Measurements from ENCODE around the gene HIP1. TPM values are rescaled to one million over a fixed set of nuclear protein-coding genes. Genes with fewer than 3 reads are reported as not detected.

Gene HIP1
- total and polyA plus RNA-seq, 2 of the 4 experiments (the other 2 are of a cell fraction) = 6.8 to 10.0 TPM

- Histone ChIP-seq H3K9me1 (ENCODE audit: insufficient read depth, low read length) (peaks cover 3% of the 10 kb centered on the region; the same call in 1 of the 2 replicates), H3K14ac (replicated peaks; ENCODE audit: low read depth, low read length) (no peak overlapping the region), H2BK120ac (ENCODE audit: low read depth, low read length) (no peak overlapping the region), H3K4ac (ENCODE audit: low read depth, low read length) (no peak overlapping the region), H2AK5ac (ENCODE audit: low read depth, low read length) (peak overlapping the region; percentile 39; the same call in 1 of the 2 replicates), H3K27ac (ENCODE audit: insufficient read depth, low read length) (no peak overlapping the region), H4K20me1 (ENCODE audit: insufficient read depth, low read length) (no peaks in the 10 kb centered on the region), H3K9me3 (ENCODE audit: control insufficient read depth, insufficient read depth, low read length) (no peaks in the 10 kb centered on the region), H4K5ac (ENCODE audit: low read depth, low read length) (no peak overlapping the region), H2AFZ (replicated peaks; ENCODE audit: low read length, poor library complexity) (no peak overlapping the region), H3K23ac (ENCODE audit: low read depth, low read length) (no peak overlapping the region), H2BK15ac (ENCODE audit: low read depth, low read length) (no peak overlapping the region), H4K91ac (ENCODE audit: insufficient read depth, low read depth, low read length) (no peak overlapping the region), H3K27me3 (ENCODE audit: control insufficient read depth, insufficient read depth, low read length) (no peaks in the 10 kb centered on the region), H4K8ac (ENCODE audit: low read depth in 2 of 2, low read length in 2 of 2) (no peak overlapping the region), H2BK20ac (ENCODE audit: low read depth, low read length) (no peak overlapping the region), H3K4me1 (ENCODE audit: control insufficient read depth, insufficient read depth, low read length) (no peaks in the 10 kb centered on the region), H3K9ac (ENCODE audit: low read depth, low read length) (no peak overlapping the region), H2AK9ac (replicated peaks; ENCODE audit: low read depth, low read length, poor library complexity) (no peak overlapping the region), H2BK5ac (ENCODE audit: low read depth, low read length, poor library complexity, severe bottlenecking) (no peak overlapping the region), H3K36me3 (ENCODE audit: control insufficient read depth, insufficient read depth, low read length) (no peaks in the 10 kb centered on the region), H3K4me2 (ENCODE audit: low read depth, low read length) (no peak overlapping the region), H3K18ac (ENCODE audit: low read depth, low read length) (no peak overlapping the region), H3K4me3 (ENCODE audit: insufficient read depth, low read depth, low read length) (no peak overlapping the region), H3K79me1 (ENCODE audit: low read depth in 1 of 2, low read length in 2 of 2) (peaks cover 4 to 5% of the 10 kb centered on the region in 2 experiments; a peak in 2 of 4 replicates), H3K56ac (ENCODE audit: extremely low read depth, insufficient read depth, low read length) (no peak overlapping the region)
- ATAC-seq (ENCODE audit: low read depth) (no peak), DNase-seq (no peak)
- no peak for TF ChIP-seq RAD21 (IDR thresholded peaks at IDR 0.05; ENCODE audit: low read length)
- no peak for TF ChIP-seq USF2 (IDR thresholded peaks at IDR 0.05; ENCODE audit: low read depth, low read length)
- no peak for TF ChIP-seq MAFK (IDR thresholded peaks at IDR 0.05; ENCODE audit: low read depth, low read length)
- TF ChIP-seq BHLHE40 (IDR thresholded peaks at IDR 0.05; ENCODE audit: low read depth, low read length) = no peak
- no peak for TF ChIP-seq RFX5 (IDR thresholded peaks at IDR 0.05; ENCODE audit: low read depth, low read length)
- no peak for TF ChIP-seq CHD1 (IDR thresholded peaks at IDR 0.05; ENCODE audit: low read depth, low read length)
- no peak for TF ChIP-seq ELK1 (IDR thresholded peaks at IDR 0.05; ENCODE audit: borderline replicate concordance, low read depth, low read length)
- no peak for TF ChIP-seq MXI1 (IDR thresholded peaks at IDR 0.05; ENCODE audit: borderline replicate concordance, low read depth, low read length)
- TF ChIP-seq CTCF (conservative IDR thresholded peaks at IDR 0.05; ENCODE audit: low read depth, low read length) = no peak
- TF ChIP-seq CEBPB (IDR thresholded peaks at IDR 0.05; ENCODE audit: low read depth, low read length) = no peak
- no peak for TF ChIP-seq NFE2L2 (IDR thresholded peaks at IDR 0.05; ENCODE audit: low read depth, low read length)
- TF ChIP-seq POLR2A (IDR thresholded peaks at IDR 0.05; ENCODE audit: low read depth, low read length) = no peak
- no peak for TF ChIP-seq SMC3 (IDR thresholded peaks at IDR 0.05; ENCODE audit: low read depth, low read length)
- no peak for TF ChIP-seq FOS (IDR thresholded peaks at IDR 0.05; ENCODE audit: low read depth, low read length)
- TF ChIP-seq RCOR1 (IDR thresholded peaks at IDR 0.05; ENCODE audit: insufficient replicate concordance, low read length) = no peak
- no peak for TF ChIP-seq MAZ (IDR thresholded peaks at IDR 0.05; ENCODE audit: borderline replicate concordance, low read depth, low read length)
- in situ Hi-C loops (cut with MboI; ENCODE audit: low sequenced_read_pairs) (no loop called here), dilution Hi-C loops (cut with HindIII; ENCODE audit: low sequenced_read_pairs, unreplicated experiment) (no loop called here), intact Hi-C loops (cut with micrococcal nuclease) (no loop called here)
- ChIA-PET CTCF (no interaction called here), POLR2A (ENCODE audit: unreplicated experiment) (no interaction called here)
- 92% methylated on average over 2 of the region's 4 CpGs; no CpG with 5 or more reads in 1 of the 2 experiments for WGBS, 2 experiments (ENCODE audit: extremely low coverage in 2 of 2, insufficient read length in 1 of 2)
- BruUV-seq (replicated peaks) = no TSS peak
Observed at GRCh38 chr7:75669579-75669978, 69.2 kb downstream of the HIP1 start.
